Ramos (cell line): ENCODE measurements around the gene PSMB3.
"Not testable (repeated sequence)": the region's sequence is repeated elsewhere in the genome, so short reads cannot be mapped to it uniquely, and the experiment has no call there.

ENCODE experiments used
- in situ Hi-C: fragments of 300-500 bp; cut with MboI; formaldehyde crosslinking; loops from one replicate; pipeline ENCODE4 v1.14.3; 2022; ENCODE audit warnings: low sequenced_read_pairs; ENCODE audit not compliant: unreplicated experiment

Gene PSMB3

DNA sequence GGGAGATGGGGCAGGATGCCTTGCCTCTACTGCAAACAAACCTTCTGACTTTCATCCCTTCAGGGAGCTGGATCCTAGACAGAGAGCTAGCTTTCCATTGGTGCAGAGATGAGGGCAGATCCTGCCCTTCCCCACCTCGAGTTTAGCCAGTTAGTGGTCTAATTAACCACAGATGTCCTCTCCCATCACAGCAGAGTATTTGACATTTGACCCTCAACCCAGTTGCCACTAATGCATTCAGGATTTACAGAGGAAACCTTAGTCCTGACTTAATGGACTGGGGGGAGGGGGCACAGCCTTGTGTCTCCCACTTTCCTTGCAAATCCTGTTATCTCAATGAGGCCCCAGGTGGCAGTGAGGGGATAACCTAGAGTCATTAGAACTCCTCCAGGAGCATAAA, 36.6 kb downstream of the PSMB3 start:
- in situ Hi-C loops: no loop called here

DNA sequence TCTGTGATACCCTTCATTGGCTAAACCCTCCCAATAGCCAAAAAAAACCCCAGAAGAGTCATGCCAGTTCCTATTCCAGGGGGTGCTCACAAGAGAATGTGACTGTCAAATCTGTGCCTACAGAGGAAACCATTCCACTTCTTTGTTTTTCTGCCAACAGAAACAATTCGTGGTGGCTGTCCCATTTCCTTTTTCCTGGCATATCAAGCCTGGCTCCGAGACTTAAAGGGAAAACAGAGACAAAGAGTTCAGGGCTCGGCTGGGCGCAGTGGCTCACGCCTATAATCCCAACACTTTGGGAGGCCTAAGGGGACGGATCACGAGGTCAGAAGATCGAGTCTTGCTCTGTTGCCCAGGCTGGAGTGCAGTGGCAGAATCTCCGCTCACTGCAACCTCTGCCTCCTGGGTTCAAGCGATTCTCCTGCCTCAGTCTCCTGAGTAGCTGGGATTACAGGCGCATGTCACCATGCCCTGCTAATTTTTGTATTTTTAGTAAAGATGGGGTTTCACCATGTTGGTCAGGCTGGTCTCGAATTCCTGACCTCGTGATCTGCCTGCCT, 37.7 kb downstream of the PSMB3 start:
- in situ Hi-C loops: not testable (repeated sequence)

DNA sequence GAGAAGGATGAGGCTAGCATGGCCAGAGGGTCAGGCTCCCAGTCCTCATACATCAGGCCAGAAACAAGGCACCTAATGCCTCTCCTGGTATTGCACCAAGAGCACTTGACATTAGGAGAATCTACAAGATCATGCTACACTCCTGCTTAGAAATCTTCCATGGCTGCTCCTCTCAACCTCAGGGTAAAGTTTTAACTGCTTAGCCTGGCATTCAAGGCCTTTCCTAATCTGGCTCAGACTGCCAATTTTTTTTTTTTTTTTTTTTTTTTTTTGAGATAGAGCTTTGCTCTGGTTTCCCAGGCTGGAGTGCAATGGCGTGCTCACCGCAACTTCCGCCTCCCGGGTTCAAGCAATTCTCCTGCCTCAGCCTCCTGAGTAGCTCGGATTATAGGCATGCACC, 38.6 kb downstream of the PSMB3 start:
- in situ Hi-C loops: no loop called here

DNA sequence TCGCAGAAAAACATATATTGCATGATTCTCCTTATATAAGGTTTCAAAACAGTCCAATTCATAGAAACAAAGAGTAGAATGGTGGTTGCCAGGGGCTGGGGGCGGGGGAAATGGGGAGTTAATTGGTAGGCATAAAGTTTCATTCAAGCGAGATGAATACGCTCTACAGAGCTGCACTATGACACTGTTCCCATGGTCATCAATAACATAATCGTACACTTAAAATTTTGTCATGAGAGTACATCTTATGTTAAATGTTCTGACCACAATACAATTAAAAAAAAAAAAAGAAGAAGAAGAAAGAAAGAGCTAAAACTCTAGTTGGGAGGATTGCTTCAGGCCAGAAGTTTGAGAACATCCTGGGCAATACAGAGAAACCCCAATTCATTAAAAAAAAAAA, 41.7 kb downstream of the PSMB3 start:
- in situ Hi-C loops: no loop called here

DNA sequence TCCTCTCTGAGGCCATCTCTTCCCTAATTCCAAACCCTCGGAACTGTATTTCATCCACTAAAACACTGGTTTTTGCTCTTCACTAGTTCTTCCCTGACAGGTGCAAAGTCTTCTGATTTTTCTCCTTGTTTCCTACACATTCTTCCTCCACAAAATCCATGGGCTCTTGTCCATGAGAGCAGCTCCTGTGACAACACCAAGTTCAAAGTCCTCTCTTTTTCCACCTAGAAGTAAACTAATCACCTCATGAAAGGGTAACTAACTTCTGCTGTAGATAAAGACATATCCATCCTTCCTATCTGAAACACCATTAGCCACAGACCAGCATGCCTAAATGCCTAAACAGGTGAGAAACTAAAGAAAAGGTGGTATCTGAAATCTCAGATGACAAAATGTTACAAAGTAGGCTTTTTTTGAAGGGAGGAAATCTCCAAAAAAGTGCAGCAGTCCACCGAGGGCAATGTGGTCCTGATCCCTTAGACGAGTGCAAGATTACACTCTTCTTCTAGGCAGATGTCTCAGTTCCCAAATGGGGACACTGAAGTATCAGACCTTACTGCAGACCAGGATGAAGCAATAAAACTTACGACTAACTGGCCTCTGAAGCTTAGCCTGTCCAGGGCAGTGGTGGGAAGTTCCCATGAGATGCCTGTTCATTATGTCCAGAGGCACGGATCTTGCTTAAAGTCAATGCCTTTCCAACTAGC, 44.1 kb downstream of the PSMB3 start:
- in situ Hi-C loops: no loop called here

DNA sequence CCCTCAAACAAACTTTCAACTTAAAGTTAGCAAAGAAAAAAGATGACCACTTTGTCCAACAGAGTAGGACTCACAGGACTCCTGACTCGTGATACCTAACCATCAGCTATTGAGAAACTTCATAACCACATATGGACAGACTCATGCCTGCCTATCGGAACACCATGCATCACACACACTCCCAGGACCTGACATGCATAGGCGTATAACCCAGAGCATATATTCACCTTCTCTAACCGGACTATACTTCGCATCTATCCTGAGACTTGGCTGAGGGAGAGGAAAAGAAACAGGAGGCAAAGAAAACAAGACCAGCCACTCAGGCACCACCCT, 44.6 kb downstream of the PSMB3 start:
- in situ Hi-C loops: no loop called here

DNA sequence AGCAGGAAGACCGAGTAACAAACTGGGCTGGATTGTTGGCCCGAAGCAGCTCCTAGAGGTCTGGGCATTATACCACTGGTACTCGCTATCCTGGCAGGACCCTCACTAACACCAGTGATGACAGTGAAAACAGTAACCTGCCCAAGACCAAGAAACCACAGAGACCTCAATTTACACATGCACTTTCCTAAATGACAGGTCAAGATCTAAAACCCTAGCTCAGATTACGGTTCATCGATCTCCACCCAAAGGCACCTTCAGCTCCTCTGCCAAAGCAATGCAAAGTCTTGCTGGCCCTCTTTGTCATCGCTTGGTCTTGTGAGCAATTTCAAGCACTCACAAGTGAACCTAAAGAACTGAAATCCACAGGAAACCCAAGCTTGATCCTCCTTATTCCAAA, 45.3 kb downstream of the PSMB3 start:
- in situ Hi-C loops: no loop called here

DNA sequence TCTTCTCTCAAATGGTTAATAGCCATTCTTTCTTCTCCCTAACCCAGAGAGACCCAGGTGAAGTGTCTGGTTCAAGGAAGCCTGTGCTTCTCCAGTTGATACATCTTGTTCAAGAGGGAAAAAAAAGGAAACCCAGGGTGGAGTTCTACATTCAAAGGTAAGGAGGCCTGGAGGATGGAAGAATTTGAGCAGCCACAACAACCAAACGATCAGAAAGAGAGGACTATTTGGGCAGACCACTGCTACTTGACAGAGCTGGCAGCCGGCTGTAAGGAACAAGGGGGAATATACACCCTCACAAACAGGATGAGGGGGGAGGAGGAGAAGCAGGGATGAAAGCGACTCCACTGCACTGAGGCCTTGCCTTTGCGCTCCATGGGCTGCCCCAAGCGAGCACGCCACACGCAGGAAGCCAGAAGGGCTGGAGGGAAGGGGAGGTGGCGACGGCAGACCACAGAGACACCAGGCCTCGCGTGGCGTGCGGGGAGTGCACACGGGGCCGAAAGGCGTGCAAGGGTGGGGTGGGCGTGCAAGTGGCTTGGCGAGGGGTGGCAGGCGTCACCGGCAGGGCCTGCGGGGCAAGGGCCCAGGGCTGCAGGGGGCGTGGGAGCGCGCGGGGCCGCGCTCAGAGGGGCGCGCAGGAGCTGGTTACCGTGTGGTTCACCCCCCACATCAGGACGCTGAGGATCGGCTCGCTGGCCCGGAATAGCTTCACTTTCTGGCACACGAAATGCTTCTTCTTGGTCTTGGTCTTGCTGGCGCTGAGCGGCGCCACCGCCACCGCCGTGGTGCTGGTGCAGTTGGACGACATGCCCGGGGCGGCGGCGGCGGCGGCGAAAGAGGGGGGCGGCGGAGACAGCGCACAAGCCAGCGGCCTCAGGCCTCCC, 46.3 kb downstream of the PSMB3 start:
- in situ Hi-C loops: no loop called here

DNA sequence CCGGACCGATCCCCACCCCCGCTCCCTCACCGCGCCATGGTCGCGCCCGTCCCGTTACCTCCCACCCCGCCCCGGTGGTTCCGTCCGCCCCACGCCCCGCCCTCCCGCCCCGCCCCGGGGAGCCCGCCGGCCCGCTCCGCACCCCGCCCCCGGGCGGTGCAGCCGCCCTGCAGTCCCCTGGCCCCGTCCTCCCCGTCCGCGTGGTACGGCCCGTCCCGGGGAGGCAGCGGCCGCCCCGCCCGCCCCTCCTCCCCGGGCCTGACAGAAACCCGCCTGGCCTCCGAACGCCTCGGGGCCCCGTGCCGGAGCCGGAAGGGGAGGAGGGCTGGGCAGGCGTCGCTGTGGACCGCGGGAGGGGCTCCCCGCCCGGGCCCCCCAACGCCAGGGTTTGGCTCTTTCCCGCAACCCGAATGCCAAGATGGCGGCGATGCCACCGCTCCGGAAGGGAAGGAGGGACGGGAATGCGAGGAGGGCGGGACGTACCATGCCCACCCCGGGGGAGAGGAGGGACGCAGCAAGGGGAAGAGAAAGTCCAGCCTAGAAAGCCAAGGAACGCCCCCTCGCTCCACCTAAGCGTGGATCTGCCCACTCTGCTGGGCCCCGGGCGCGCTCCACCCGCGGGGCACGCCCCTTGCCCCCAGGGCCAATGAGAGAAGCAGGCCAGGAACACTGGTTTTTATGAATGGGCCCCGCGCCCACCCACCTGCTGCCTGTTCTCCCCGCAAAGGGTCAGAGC, 47.1 kb downstream of the PSMB3 start, which contains the start of gene PIP4K2B:
Gene PIP4K2B, minus strand, starts transcription at position 56 of the 736 bp plus-strand sequence. CDS start 132 bp downstream, outside the sequence.
- in situ Hi-C loops: no loop called here

DNA sequence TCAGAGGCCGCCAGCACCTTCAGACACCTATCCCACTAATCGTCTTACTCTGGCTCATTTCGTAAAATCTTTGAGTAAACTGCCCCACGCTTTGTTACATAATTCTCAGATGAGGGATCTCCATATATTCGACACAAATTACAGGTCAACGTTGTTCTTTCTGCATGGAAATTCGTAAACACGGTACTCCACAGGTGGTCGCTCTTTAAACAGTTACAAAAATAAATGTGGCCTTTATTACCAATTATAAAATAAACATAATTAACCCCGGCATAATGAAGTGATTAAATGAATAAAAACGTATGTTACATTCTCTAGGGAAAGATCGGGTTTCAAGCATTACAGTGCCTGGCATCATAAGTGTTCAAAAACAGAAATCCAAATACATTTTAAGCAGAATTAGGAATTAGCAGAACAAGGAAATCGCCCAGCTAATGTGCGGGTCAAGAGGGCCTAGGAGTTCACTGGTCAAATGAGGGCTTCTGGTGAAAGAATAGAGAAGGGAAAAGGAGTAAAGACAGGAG, 47.8 kb downstream of the PSMB3 start:
- in situ Hi-C loops: no loop called here

DNA sequence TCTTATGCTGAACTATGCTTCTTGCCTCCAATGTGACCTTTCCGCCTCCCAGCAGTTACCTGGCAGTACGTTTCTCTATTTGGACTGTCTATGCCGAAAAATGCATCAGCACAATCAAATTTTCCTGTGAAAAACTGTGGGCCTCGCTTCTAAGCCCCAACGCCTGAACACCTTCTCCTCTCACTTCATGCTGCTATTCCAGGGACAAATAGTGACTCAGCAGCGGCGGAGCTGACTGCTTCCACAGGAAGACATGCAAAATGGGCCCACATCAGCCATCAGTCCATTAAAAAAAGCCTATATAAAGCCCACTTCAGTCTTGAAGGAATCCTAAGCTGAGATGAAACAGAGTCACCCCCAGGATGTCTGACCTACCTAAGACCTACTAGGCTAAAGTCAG, 57.3 kb downstream of the PSMB3 start:
- in situ Hi-C loops: no loop called here
